ENCODE results near the gene IL7R. TPM values are rescaled to one million over a fixed set of nuclear protein-coding genes. Genes with fewer than 3 reads are reported as not detected.
A peak's percentile ranks its signal among the peaks of the same experiment; 100 is the strongest.

Gene IL7R
- total RNA-seq, 1 donor from 2014 or later = 5.6 TPM

DNA sequence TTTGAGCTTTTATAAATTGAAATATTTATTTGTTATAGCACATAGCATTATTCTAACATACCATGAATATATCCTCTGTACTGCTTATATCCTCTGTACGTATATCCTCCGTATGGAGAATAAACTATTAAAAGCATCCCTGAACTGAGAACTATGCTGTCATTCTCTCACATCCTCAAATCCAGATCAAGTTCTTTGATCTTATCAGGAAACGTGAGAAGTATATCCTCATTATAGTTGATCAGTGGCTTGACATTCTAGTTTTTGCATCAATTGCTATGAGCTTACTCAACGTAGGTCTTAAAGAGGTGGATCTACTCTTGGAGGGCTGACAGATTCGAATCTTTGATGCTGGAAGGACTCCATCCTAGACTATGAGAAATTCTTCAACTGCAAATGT, 37.4 kb downstream of the IL7R start:
- Mint-ChIP-seq H3K4me1 (ENCODE audit: low read depth, unreplicated experiment) (peaks cover 2% of the 10 kb centered on the region), H3K36me3 (ENCODE audit: low read depth, unreplicated experiment) (no peaks in the 10 kb centered on the region)
- H3K79me2 ChIP-seq (ENCODE audit: insufficient read depth, low read length) = no peaks in the 10 kb centered on the region

DNA sequence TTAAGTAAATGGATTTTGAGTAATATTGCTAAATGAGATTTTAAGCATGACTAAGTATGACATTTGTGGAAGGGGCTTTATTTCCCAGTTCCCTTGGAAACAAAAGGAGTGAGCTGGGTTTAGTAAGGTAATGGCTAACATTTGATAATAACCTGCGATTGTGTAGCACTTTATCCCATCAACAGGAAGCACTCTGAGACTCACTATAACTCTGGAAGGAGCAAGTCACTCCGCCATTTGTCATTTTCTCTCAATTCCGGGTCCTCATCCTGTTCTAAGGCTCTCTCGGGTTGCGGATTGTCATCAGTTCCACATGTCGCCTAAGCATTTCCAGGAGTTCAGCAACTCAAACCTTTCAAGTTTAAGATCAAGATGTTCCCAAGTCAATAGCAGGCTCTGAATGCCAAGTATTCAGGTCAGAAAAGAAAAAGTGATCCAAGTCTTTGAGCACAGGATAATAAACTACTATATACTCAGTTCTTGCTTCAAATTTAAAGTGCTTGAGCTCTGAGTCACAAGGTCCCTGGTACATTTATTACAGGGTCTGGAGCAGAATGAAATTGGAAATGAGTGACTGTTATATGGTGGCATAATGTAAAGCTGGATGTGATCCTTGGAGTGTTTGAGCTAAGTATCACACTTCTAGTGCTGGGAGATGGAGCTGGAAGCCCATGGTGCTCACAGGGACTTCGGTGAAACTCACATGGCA, 42.4 kb downstream of the IL7R start:
- peaks cover 10% of the 10 kb centered on the region for H3K4me1 Mint-ChIP-seq (ENCODE audit: low read depth, unreplicated experiment)
- no peak overlapping the region for H3K4me2 ChIP-seq (ENCODE audit: low read length)
- no peak overlapping the region for H3K27ac Mint-ChIP-seq (ENCODE audit: unreplicated experiment)
- H3K9ac ChIP-seq (ENCODE audit: low read length) = no peak overlapping the region
- DNase-seq (ENCODE audit: low read depth) = no peak
- no peaks in the 10 kb centered on the region for H3K79me2 ChIP-seq (ENCODE audit: insufficient read depth, low read length)
- no peak overlapping the region for H3K4me3 ChIP-seq (ENCODE audit: insufficient read depth, low read depth, low read length)
- H2AFZ ChIP-seq (ENCODE audit: low read depth, low read length) = no peak overlapping the region
- H3K4me1 ChIP-seq (ENCODE audit: insufficient read depth, low read length) = no peaks in the 10 kb centered on the region
- H4K20me1 ChIP-seq (ENCODE audit: insufficient read depth, low read length) = no peaks in the 10 kb centered on the region
- no peak overlapping the region for H3K4me3 Mint-ChIP-seq (ENCODE audit: unreplicated experiment)
- TF ChIP-seq, protein P1, sequence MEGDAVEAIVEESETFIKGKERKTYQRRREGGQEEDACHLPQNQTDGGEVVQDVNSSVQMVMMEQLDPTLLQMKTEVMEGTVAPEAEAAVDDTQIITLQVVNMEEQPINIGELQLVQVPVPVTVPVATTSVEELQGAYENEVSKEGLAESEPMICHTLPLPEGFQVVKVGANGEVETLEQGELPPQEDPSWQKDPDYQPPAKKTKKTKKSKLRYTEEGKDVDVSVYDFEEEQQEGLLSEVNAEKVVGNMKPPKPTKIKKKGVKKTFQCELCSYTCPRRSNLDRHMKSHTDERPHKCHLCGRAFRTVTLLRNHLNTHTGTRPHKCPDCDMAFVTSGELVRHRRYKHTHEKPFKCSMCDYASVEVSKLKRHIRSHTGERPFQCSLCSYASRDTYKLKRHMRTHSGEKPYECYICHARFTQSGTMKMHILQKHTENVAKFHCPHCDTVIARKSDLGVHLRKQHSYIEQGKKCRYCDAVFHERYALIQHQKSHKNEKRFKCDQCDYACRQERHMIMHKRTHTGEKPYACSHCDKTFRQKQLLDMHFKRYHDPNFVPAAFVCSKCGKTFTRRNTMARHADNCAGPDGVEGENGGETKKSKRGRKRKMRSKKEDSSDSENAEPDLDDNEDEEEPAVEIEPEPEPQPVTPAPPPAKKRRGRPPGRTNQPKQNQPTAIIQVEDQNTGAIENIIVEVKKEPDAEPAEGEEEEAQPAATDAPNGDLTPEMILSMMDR (IDR thresholded peaks at IDR 0.05; ENCODE audit: insufficient read depth, low read depth, low read length) = no peak
- H3K27me3 ChIP-seq (ENCODE audit: insufficient read depth, low read length) = no peaks in the 10 kb centered on the region
- no peaks in the 10 kb centered on the region for H3K36me3 ChIP-seq (ENCODE audit: insufficient read depth, low read length)
- peak; percentile 64 for FAIRE-seq
- no peaks in the 10 kb centered on the region for H3K27me3 Mint-ChIP-seq (ENCODE audit: low read depth, unreplicated experiment)
- H3K9me3 ChIP-seq (ENCODE audit: insufficient read depth, low read depth, low read length) = no peaks in the 10 kb centered on the region
- no peaks in the 10 kb centered on the region for H3K36me3 Mint-ChIP-seq (ENCODE audit: low read depth, unreplicated experiment)
- H3K27ac ChIP-seq (ENCODE audit: low read depth, low read length) = no peak overlapping the region
- no peaks in the 10 kb centered on the region for H3K9me3 Mint-ChIP-seq (ENCODE audit: unreplicated experiment)

More for the DNA sequence above, 37.4 kb downstream of the IL7R start:
- peaks cover 2% of the 10 kb centered on the region for H3K9me3 Mint-ChIP-seq (ENCODE audit: unreplicated experiment)
- no peak overlapping the region for H2AFZ ChIP-seq (ENCODE audit: low read depth, low read length)
- no peaks in the 10 kb centered on the region for H3K9me3 ChIP-seq (ENCODE audit: insufficient read depth, low read depth, low read length)
- H3K27me3 Mint-ChIP-seq (ENCODE audit: low read depth, unreplicated experiment) = peaks cover 2% of the 10 kb centered on the region
- no peaks in the 10 kb centered on the region for H4K20me1 ChIP-seq (ENCODE audit: insufficient read depth, low read length)
- no peak for DNase-seq (ENCODE audit: low read depth)
- H3K4me1 ChIP-seq (ENCODE audit: insufficient read depth, low read length) = no peaks in the 10 kb centered on the region
- H3K4me3 Mint-ChIP-seq (ENCODE audit: unreplicated experiment) = no peak overlapping the region
- H3K4me3 ChIP-seq (ENCODE audit: insufficient read depth, low read depth, low read length) = no peak overlapping the region
- no peak overlapping the region for H3K9ac ChIP-seq (ENCODE audit: low read length)
- no peaks in the 10 kb centered on the region for H3K36me3 ChIP-seq (ENCODE audit: insufficient read depth, low read length)
- H3K27me3 ChIP-seq (ENCODE audit: insufficient read depth, low read length) = no peaks in the 10 kb centered on the region
- no peak overlapping the region for H3K27ac Mint-ChIP-seq (ENCODE audit: unreplicated experiment)
- no peak for TF ChIP-seq EZH2 (IDR thresholded peaks at IDR 0.05; ENCODE audit: insufficient read depth, low read length)
- TF ChIP-seq, protein P1 (IDR thresholded peaks at IDR 0.05; ENCODE audit: insufficient read depth, low read depth, low read length) = no peak
- H3K27ac ChIP-seq (ENCODE audit: low read depth, low read length) = no peak overlapping the region
- no peak for FAIRE-seq
- H3K4me2 ChIP-seq (ENCODE audit: low read length) = no peak overlapping the region

DNA sequence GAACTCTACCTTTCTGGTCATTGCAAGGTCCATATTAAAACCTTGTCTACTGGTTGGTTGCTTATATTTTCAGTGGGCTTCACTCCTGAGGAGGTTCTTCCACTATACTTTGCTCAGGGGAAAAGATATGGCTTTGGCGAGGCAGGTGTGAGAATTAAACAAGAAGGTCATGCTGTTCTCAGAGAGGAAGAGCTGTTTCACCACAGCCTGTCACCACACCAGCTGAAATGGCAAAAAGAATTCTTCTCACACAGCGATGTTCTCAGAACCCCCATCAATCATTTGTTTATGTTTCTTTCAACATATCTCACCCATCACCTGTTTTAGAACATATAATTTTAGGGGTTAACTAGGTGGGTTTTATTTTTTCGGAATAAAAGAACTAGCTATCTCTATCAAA, 43.1 kb downstream of the IL7R start:
- no peak for FAIRE-seq
- H3K27me3 Mint-ChIP-seq (ENCODE audit: low read depth, unreplicated experiment) = no peaks in the 10 kb centered on the region
- H3K4me3 Mint-ChIP-seq (ENCODE audit: unreplicated experiment) = no peak overlapping the region
- H3K9ac ChIP-seq (ENCODE audit: low read length) = no peak overlapping the region
- H3K4me2 ChIP-seq (ENCODE audit: low read length) = no peak overlapping the region
- H3K36me3 ChIP-seq (ENCODE audit: insufficient read depth, low read length) = no peaks in the 10 kb centered on the region
- no peak overlapping the region for H3K27ac Mint-ChIP-seq (ENCODE audit: unreplicated experiment)
- no peak overlapping the region for H3K27ac ChIP-seq (ENCODE audit: low read depth, low read length)
- peaks cover 10% of the 10 kb centered on the region for H3K4me1 Mint-ChIP-seq (ENCODE audit: low read depth, unreplicated experiment)
- no peak overlapping the region for H3K4me3 ChIP-seq (ENCODE audit: insufficient read depth, low read depth, low read length)
- no peak overlapping the region for H2AFZ ChIP-seq (ENCODE audit: low read depth, low read length)
- H3K9me3 Mint-ChIP-seq (ENCODE audit: unreplicated experiment) = peaks cover 3% of the 10 kb centered on the region
- H4K20me1 ChIP-seq (ENCODE audit: insufficient read depth, low read length) = no peaks in the 10 kb centered on the region
- H3K27me3 ChIP-seq (ENCODE audit: insufficient read depth, low read length) = no peaks in the 10 kb centered on the region
- H3K4me1 ChIP-seq (ENCODE audit: insufficient read depth, low read length) = no peaks in the 10 kb centered on the region
- no peaks in the 10 kb centered on the region for H3K36me3 Mint-ChIP-seq (ENCODE audit: low read depth, unreplicated experiment)
- TF ChIP-seq, protein P1 (IDR thresholded peaks at IDR 0.05; ENCODE audit: insufficient read depth, low read depth, low read length) = no peak
- no peak for TF ChIP-seq EZH2 (IDR thresholded peaks at IDR 0.05; ENCODE audit: insufficient read depth, low read length)
- no peaks in the 10 kb centered on the region for H3K9me3 ChIP-seq (ENCODE audit: insufficient read depth, low read depth, low read length)
- DNase-seq (ENCODE audit: low read depth) = no peak
- no peaks in the 10 kb centered on the region for H3K79me2 ChIP-seq (ENCODE audit: insufficient read depth, low read length)
